Fibroblast of villous mesenchyme (primary cell): ENCODE results near the gene DCC. TPM values are rescaled to one million over a fixed set of nuclear protein-coding genes. Genes with fewer than 3 reads are reported as not detected.

Experiments
- DNase-seq: peaks from one replicate; pipeline ENCODE4 v3.0.0-alpha.2; 2010; ENCODE audit warnings: low read depth
- H3K4me3 ChIP-seq: 2 replicates; pipeline ENCODE4 v1.5.1; 2011; ENCODE audit warnings: low read depth, mild to moderate bottlenecking, low read length
- CTCF ChIP-seq: IDR thresholded peaks from 2 replicates; pipeline ENCODE4 v1.5.1; 2012; ENCODE audit warnings: low read depth, mild to moderate bottlenecking, low read length; ENCODE audit not compliant: insufficient read depth
- total RNA-seq: library from RNA; depleted of rRNA; stranded (reverse); fragments of >200 nt; gene quantifications from 2 replicates; pipeline ENCODE4 v1.2.3, GENCODE V29; 2012

The DCC gene
- total RNA-seq, 1 donor, result not detected

- no peak overlapping the region for H3K4me3 ChIP-seq
- DNase-seq, result no peak
- no peak for TF ChIP-seq CTCF
Measured at GRCh38 chr18:52582061-52582460, 242.1 kb downstream of the DCC start.

GRCh38 chr18:52582516-52582915, 242.5 kb downstream of the DCC start:
- H3K4me3 ChIP-seq, result no peak overlapping the region
- DNase-seq, result no peak
- no peak for TF ChIP-seq CTCF

- no peak overlapping the region for H3K4me3 ChIP-seq
- DNase-seq, result no peak
- no peak for TF ChIP-seq CTCF
Measured at GRCh38 chr18:52588931-52589330, 248.9 kb downstream of the DCC start.

GRCh38 chr18:52596748-52597435, 256.9 kb downstream of the DCC start:
- no peak for TF ChIP-seq CTCF
- no peak overlapping the region for H3K4me3 ChIP-seq
- DNase-seq, result no peak

- DNase-seq, result no peak
- no peak overlapping the region for H3K4me3 ChIP-seq
- no peak for TF ChIP-seq CTCF
Measured at GRCh38 chr18:52598921-52599320, 258.9 kb downstream of the DCC start.

- TF ChIP-seq CTCF, result no peak
- no peak for DNase-seq
- no peak overlapping the region for H3K4me3 ChIP-seq
Measured at GRCh38 chr18:52602820-52603219, 262.8 kb downstream of the DCC start.

- DNase-seq, result no peak
- no peak overlapping the region for H3K4me3 ChIP-seq
- TF ChIP-seq CTCF, result no peak
Measured at GRCh38 chr18:52605345-52605744, 265.3 kb downstream of the DCC start.
